ENCODE measurements around the gene RAB40B. TPM values are rescaled to one million over a fixed set of nuclear protein-coding genes. Genes with fewer than 3 reads are reported as not detected.

RAB40B gene
- polyA plus RNA-seq, 1 experiment = 5.4 TPM

- POLR2A ChIA-PET = no interaction called here
- Histone ChIP-seq H3K9me3 (ENCODE audit: control insufficient read depth, insufficient read depth, low read length) (no peaks in the 10 kb centered on the region; the same call in 1 of the 2 replicates), H3K27me3 (ENCODE audit: control insufficient read depth, insufficient read depth, low read length) (no peaks in the 10 kb centered on the region), H3K4me3 (ENCODE audit: low read depth, low read length) (no peak overlapping the region), H3K27ac (ENCODE audit: low read depth, low read length) (no peak overlapping the region)
- no peak for TF ChIP-seq CTCF (IDR thresholded peaks at IDR 0.05; ENCODE audit: low read depth, low read length)
- CTCF ChIA-PET = no interaction called here
- no peak for DNase-seq (ENCODE audit: low read depth, low spot score)
Measured at GRCh38 chr17:82619641-82620040, 78.9 kb downstream of the RAB40B start.

- no peak for DNase-seq (ENCODE audit: low read depth, low spot score)
- H3K4me3 ChIP-seq (ENCODE audit: low read depth, low read length) = no peak overlapping the region
- ChIA-PET CTCF (interaction anchor here (0.8 kb wide), 1 partner anchor 65 kb away, joined by 5 read pairs; no protein-coding TSS in a partner anchor), POLR2A (no interaction called here)
- H3K27ac ChIP-seq (ENCODE audit: low read depth, low read length) = no peak overlapping the region
- no peaks in the 10 kb centered on the region for H3K27me3 ChIP-seq (ENCODE audit: control insufficient read depth, insufficient read depth, low read length)
- H3K9me3 ChIP-seq (ENCODE audit: control insufficient read depth, insufficient read depth, low read length) = no peaks in the 10 kb centered on the region; the same call in 1 of the 2 replicates
- TF ChIP-seq CTCF (IDR thresholded peaks at IDR 0.05; ENCODE audit: low read depth, low read length) = no peak
Measured at GRCh38 chr17:82619211-82619610, 79.3 kb downstream of the RAB40B start.

GRCh38 chr17:82616021-82616711 is 82.3 kb downstream of the RAB40B start:
- no peak for DNase-seq (ENCODE audit: low read depth, low spot score)
- no peak overlapping the region for H3K27ac ChIP-seq (ENCODE audit: low read depth, low read length)
- POLR2A ChIA-PET = no interaction called here
- no peak for TF ChIP-seq CTCF (IDR thresholded peaks at IDR 0.05; ENCODE audit: low read depth, low read length)
- H3K27me3 ChIP-seq (ENCODE audit: control insufficient read depth, insufficient read depth, low read length) = no peaks in the 10 kb centered on the region
- CTCF ChIA-PET = no interaction called here
- H3K9me3 ChIP-seq (ENCODE audit: control insufficient read depth, insufficient read depth, low read length) = peaks cover 5% of the 10 kb centered on the region; the same call in 1 of the 2 replicates
- H3K4me3 ChIP-seq (ENCODE audit: low read depth, low read length) = no peak overlapping the region

GRCh38 chr17:82615084-82616020 is 83.1 kb downstream of the RAB40B start:
- CTCF ChIA-PET = no interaction called here

More at GRCh38 chr17:82615084-82616020, 83.1 kb downstream of the RAB40B start:
- no peaks in the 10 kb centered on the region for H3K27me3 ChIP-seq (ENCODE audit: control insufficient read depth, insufficient read depth, low read length)
- no peak for TF ChIP-seq CTCF (IDR thresholded peaks at IDR 0.05; ENCODE audit: low read depth, low read length)
- H3K9me3 ChIP-seq (ENCODE audit: control insufficient read depth, insufficient read depth, low read length) = peaks cover 5% of the 10 kb centered on the region; the same call in 1 of the 2 replicates
- no peak overlapping the region for H3K27ac ChIP-seq (ENCODE audit: low read depth, low read length)
- no peak overlapping the region for H3K4me3 ChIP-seq (ENCODE audit: low read depth, low read length)
- POLR2A ChIA-PET = no interaction called here
- DNase-seq (ENCODE audit: low read depth, low spot score) = no peak

Data from AG04450 (cell line).